Measurements from ENCODE around the gene ATP8A2. TPM values are rescaled to one million over a fixed set of nuclear protein-coding genes. Genes with fewer than 3 reads are reported as not detected.

ATP8A2 gene
- total and polyA plus RNA-seq, 10 of the 15 experiments (the other 5 are each of a cell fraction or from before 2014, with no cell fraction given) = 0.01 to 0.04 (median 0.04) TPM; not detected in 7

DNA sequence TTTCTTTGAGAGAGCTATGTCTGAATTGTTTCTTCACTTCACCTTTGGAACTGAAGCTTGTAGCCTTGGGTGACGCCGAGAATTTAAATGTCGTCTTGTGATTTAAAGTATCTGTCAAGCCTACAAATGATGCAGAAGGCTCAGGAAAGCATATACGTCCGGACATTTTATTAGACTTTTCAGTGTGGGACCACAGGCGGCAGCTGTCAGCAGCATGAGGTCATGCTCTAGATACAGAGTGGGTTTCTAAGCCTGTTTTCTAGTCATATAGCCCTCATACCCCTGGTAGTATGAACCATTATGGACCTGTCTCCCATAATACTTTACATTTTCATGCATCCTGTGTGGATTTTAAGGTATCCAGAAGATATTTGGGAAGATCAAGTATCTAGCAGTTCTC lies 212.3 kb downstream of the ATP8A2 start:
- DNase-seq (ENCODE audit: low read depth, low spot score) (no peak), ATAC-seq (no peak), FAIRE-seq (no peak)
- Histone ChIP-seq H3K9ac (ENCODE audit: control insufficient read depth, insufficient read depth, low read length) (no peak overlapping the region), H3K27ac (ENCODE audit: control insufficient read depth, insufficient read depth) (no peak overlapping the region), H3K4me2 (ENCODE audit: control insufficient read depth, insufficient read depth) (no peak overlapping the region), H4K20me1 (ENCODE audit: control insufficient read depth, insufficient read depth) (no peaks in the 10 kb centered on the region), H3K79me2 (ENCODE audit: control insufficient read depth, insufficient read depth, low read length) (no peaks in the 10 kb centered on the region), H3K4me3 (no peak overlapping the region), H2AFZ (ENCODE audit: control insufficient read depth, low read depth, low read length) (no peak overlapping the region), H3K9me3 (replicated peaks; ENCODE audit: control insufficient read depth, insufficient read depth, low read length) (no peaks in the 10 kb centered on the region), H3K36me3 (ENCODE audit: control insufficient read depth in 2 of 2, insufficient read depth in 2 of 2, low read length in 1 of 2) (no peaks in the 10 kb centered on the region), H3K27me3 (replicated peaks in 1 of 2; ENCODE audit: control insufficient read depth in 2 of 2, insufficient read depth in 2 of 2, low read length in 1 of 2) (no peaks in the 10 kb centered on the region; a peak in 1 of 4 replicates), H3K4me1 (ENCODE audit: control insufficient read depth, insufficient read depth, low read length) (no peaks in the 10 kb centered on the region)
- ChIA-PET RAD21 (ENCODE audit: unreplicated experiment) (interaction anchor here (0.6 to 1.4 kb wide), 2 partner anchors 10 to 488 kb away, joined by 3 to 4 read pairs; no protein-coding TSS in a partner anchor), CTCF (interaction anchor here (0.5 to 4.8 kb wide), 4 partner anchors 9 to 1107 kb away, joined by 3 to 21 read pairs (median 4); no protein-coding TSS in a partner anchor), SMC1A (ENCODE audit: uncharacterized antibody, unreplicated experiment) (no interaction called here), POLR2A (no interaction called here)
- in situ Hi-C loops (cut with MboI) = no loop called here
- intact Hi-C loops (cut with micrococcal nuclease; ENCODE audit: unreplicated experiment) = no loop called here
- TF ChIP-seq NR2C2 (IDR thresholded peaks at IDR 0.05; ENCODE audit: borderline replicate concordance, control insufficient read depth, insufficient read length, low read depth) = no peak
- no peak for TF ChIP-seq ZNF24 (IDR thresholded peaks at IDR 0.05)
- no peak for TF ChIP-seq CEBPZ (IDR thresholded peaks at IDR 0.05; ENCODE audit: low read depth, low read length)
- TF ChIP-seq RBBP5 (conservative IDR thresholded peaks at IDR 0.05) = no peak
- no peak for TF ChIP-seq MTA3 (IDR thresholded peaks at IDR 0.05; ENCODE audit: borderline replicate concordance, low read length)
- no peak for TF ChIP-seq RELA (IDR thresholded peaks at IDR 0.05; ENCODE audit: borderline replicate concordance, partially characterized antibody)
- no peak for TF ChIP-seq IRF4 (IDR thresholded peaks at IDR 0.05; ENCODE audit: low read depth, low read length)
- WGBS (ENCODE audit: insufficient coverage, insufficient replicate concordance, low lambda C conversion rate, missing lambda C conversion rate) = 43% methylated on average over 6 of the region's 6 CpGs
- BruUV-seq (replicated peaks) = no TSS peak

Data from GM12878 (cell line).